NCI-H2196 (cell line): ENCODE results near the gene QSOX1.

Experiments
- DNase-seq: peaks from one replicate; lab custom pipeline; 2025; ENCODE audit not compliant: unreplicated experiment; lab: John Stamatoyannopoulos, UW

The QSOX1 gene

GRCh38 chr1:180248731-180249681 lies 94.3 kb downstream of the QSOX1 start:
- no peak for DNase-seq

GRCh38 chr1:180249725-180250498 lies 95.2 kb downstream of the QSOX1 start:
- DNase-seq, result no peak

- no peak for DNase-seq
These were observed 95.8 kb downstream of the QSOX1 start for GRCh38 chr1:180250499-180250770.

- DNase-seq, result no peak
These were observed 96.3 kb downstream of the QSOX1 start for GRCh38 chr1:180250883-180251509.

- DNase-seq, result no peak
These were observed 97.0 kb downstream of the QSOX1 start for GRCh38 chr1:180251526-180252305.

GRCh38 chr1:180252638-180253536 lies 98.2 kb downstream of the QSOX1 start:
- DNase-seq, result peak; percentile 57
